Measurements from ENCODE around the gene PRKAA1.
A peak's percentile ranks its signal among the peaks of the same experiment; 100 is the strongest.
"Not testable (repeated sequence)": the region's sequence is repeated elsewhere in the genome, so short reads cannot be mapped to it uniquely, and the experiment has no call there.

PRKAA1 gene

GRCh38 chr5:40779561-40779960 is 18.6 kb downstream of the PRKAA1 start:
- no peak for FAIRE-seq

GRCh38 chr5:40778133-40778532 is 20.0 kb downstream of the PRKAA1 start:
- no peak for FAIRE-seq

- no peak for FAIRE-seq
Observed at GRCh38 chr5:40776658-40776977, 21.6 kb downstream of the PRKAA1 start.

- no peak for FAIRE-seq
Observed at GRCh38 chr5:40775846-40776657, 22.1 kb downstream of the PRKAA1 start.

GRCh38 chr5:40775085-40775845 is 22.9 kb downstream of the PRKAA1 start:
- no peak for FAIRE-seq

GRCh38 chr5:40774623-40775022 is 23.6 kb downstream of the PRKAA1 start:
- FAIRE-seq: no peak

- peak; percentile 48 for FAIRE-seq
Observed at GRCh38 chr5:40770764-40771163, 27.4 kb downstream of the PRKAA1 start.

GRCh38 chr5:40762705-40763104 is 35.5 kb downstream of the PRKAA1 start:
- FAIRE-seq: no peak

- no peak for FAIRE-seq
Observed at GRCh38 chr5:40757400-40757799, 40.8 kb downstream of the PRKAA1 start.

GRCh38 chr5:40755407-40756365 is 42.5 kb downstream of the PRKAA1 start, which contains the start of gene TTC33:
TSS of gene TTC33 (minus strand) at chr5:40755961. CDS start at chr5:40747018, 8,943 bp downstream.
- FAIRE-seq: peak; percentile 61

GRCh38 chr5:40755093-40755406 is 43.1 kb downstream of the PRKAA1 start:
- FAIRE-seq: peak; percentile 84

GRCh38 chr5:40754381-40755092 is 43.6 kb downstream of the PRKAA1 start:
- FAIRE-seq: no peak

- no peak for FAIRE-seq
Observed at GRCh38 chr5:40746703-40747102, 51.5 kb downstream of the PRKAA1 start.

GRCh38 chr5:40743771-40744170 is 54.4 kb downstream of the PRKAA1 start:
- no peak for FAIRE-seq

- FAIRE-seq: peak; percentile 52
Observed at GRCh38 chr5:40738502-40738901, 59.7 kb downstream of the PRKAA1 start.

GRCh38 chr5:40736103-40736875 is 61.9 kb downstream of the PRKAA1 start:
- peak; percentile 91 for FAIRE-seq

GRCh38 chr5:40735609-40736008 is 62.6 kb downstream of the PRKAA1 start:
- FAIRE-seq: no peak

- no peak for FAIRE-seq
Observed at GRCh38 chr5:40734986-40735385, 63.2 kb downstream of the PRKAA1 start.

GRCh38 chr5:40733879-40734563 is 64.2 kb downstream of the PRKAA1 start:
- FAIRE-seq: no peak

- no peak for FAIRE-seq
Observed at GRCh38 chr5:40733434-40733833, 64.7 kb downstream of the PRKAA1 start.

- not testable (repeated sequence) for FAIRE-seq
Observed at GRCh38 chr5:40722497-40722911, 75.7 kb downstream of the PRKAA1 start.
